Placental epithelial cell (primary cell): ENCODE measurements around the gene TRABD2A. TPM values are rescaled to one million over a fixed set of nuclear protein-coding genes. Genes with fewer than 3 reads are reported as not detected.

Experiments
- total RNA-seq: library from RNA; depleted of rRNA; stranded (reverse); fragments of >200 nt; gene quantifications from 2 replicates; pipeline ENCODE4 v1.2.3, GENCODE V29; 2012

The TRABD2A gene
- total RNA-seq = 0.54 and 2.4 TPM in 2 replicates

GRCh38 chr2:84880645-84881521, at the start of gene TRABD2A:
TSS of gene TRABD2A (minus strand) at chr2:84881084. CDS start at chr2:84881039, 45 bp downstream.

GRCh38 chr2:84905181-84906107, 24.6 kb upstream of the TRABD2A start, which contains the start of gene TMSB10:
TSS of gene TMSB10 (plus strand) at chr2:84905656.

Other genes starting within 250 kb of the TRABD2A start
- 3,571 and 3,595 TPM in 2 replicates for gene TMSB10, start 24.6 kb upstream of the TRABD2A start, total RNA-seq
- gene KCMF1, start 90.1 kb upstream of the TRABD2A start, total RNA-seq = 31.0 and 80.8 TPM in 2 replicates